Left ventricle myocardium inferior (tissue), 1 donor: ENCODE measurements around the gene INVS. TPM values are rescaled to one million over a fixed set of nuclear protein-coding genes. Genes with fewer than 3 reads are reported as not detected.

ENCODE experiments used
- DNase-seq: peaks from one replicate; pipeline ENCODE4 v3.0.0-alpha.2; 2020
- H3K27ac ChIP-seq: fragments of 200-600 bp; replicated peaks from 2 replicates; pipeline ENCODE4 v1.8.0; 2021
- H3K27me3 ChIP-seq: fragments of 200-600 bp; 2 replicates; pipeline ENCODE4 v1.8.0; 2021; ENCODE audit warnings: low read depth
- H3K36me3 ChIP-seq: fragments of 200-600 bp; 2 replicates; pipeline ENCODE4 v1.8.0; 2021
- H3K4me1 ChIP-seq: fragments of 200-600 bp; 2 replicates; pipeline ENCODE4 v1.8.0; 2021
- H3K4me3 ChIP-seq: fragments of 200-600 bp; 2 replicates; pipeline ENCODE4 v1.8.0; 2021; ENCODE audit warnings: mild to moderate bottlenecking, moderate library complexity
- H3K9me3 ChIP-seq: fragments of 200-600 bp; replicated peaks from 2 replicates; pipeline ENCODE4 v1.8.0; 2021
- CTCF ChIP-seq: fragments of 200-600 bp; IDR thresholded peaks from 2 replicates; pipeline ENCODE4 v1.8.0; 2021; ENCODE audit warnings: antibody characterized with exemption, mild to moderate bottlenecking, borderline replicate concordance
- intact Hi-C: fragments of 100-400 bp; cut with micrococcal nuclease; formaldehyde crosslinking; loops from one replicate; pipeline ENCODE4 v1.11.0; 2022
- long read RNA-seq: library from polyadenylated mRNA; unstranded; transcript quantifications from one replicate; pipeline ENCODE4 v2.0.0, GENCODE V29; 2021
- total RNA-seq: library from RNA; stranded (reverse); fragmentation: NEBNext Ultra II Directional; extraction: Animal tissue kit (Norgen Biotek cat#: 25700); gene quantifications from one replicate; pipeline ENCODE4 v1.2.1, GENCODE V29; 2021
- donor health status: DM: no; HTN: yes; CAD: no; lungs with severe emphysema.

Gene INVS
- total RNA-seq, result 6.7 TPM
- long read RNA-seq, partial matches to known transcripts, result 0 of 5 reads
- long read RNA-seq, other reads (novel, unspliced or antisense), result 1 of 5 reads

- H3K36me3 ChIP-seq, result peaks cover 8% of the 10 kb centered on the region
- peaks cover 55% of the 10 kb centered on the region for H3K4me1 ChIP-seq
- peak within 1 kb of the TSS; percentile 81 for H3K4me3 ChIP-seq
- no peaks in the 10 kb centered on the region for H3K9me3 ChIP-seq
- intact Hi-C loops, result no loop called here
- peak; percentile 99 for DNase-seq
- H3K27me3 ChIP-seq, result no peaks in the 10 kb centered on the region
- H3K27ac ChIP-seq, result peak within 1 kb of the TSS; percentile 91
- TF ChIP-seq CTCF, result no peak
Observed at GRCh38 chr9:100098887-100099721, at the start of gene INVS, which contains the start of gene ERP44. Gene INVS (plus strand): TSS chr9:100099243. CDS start chr9:100104522, 5,279 bp downstream. Gene ERP44 (minus strand): TSS chr9:100099000. CDS start chr9:100098840, 160 bp downstream.

- TF ChIP-seq CTCF, result no peak
- no peak overlapping the region for H3K4me3 ChIP-seq
- H3K27ac ChIP-seq, result no peak overlapping the region
- no peaks in the 10 kb centered on the region for H3K4me1 ChIP-seq
- intact Hi-C loops, result no loop called here
- no peak for DNase-seq
- no peaks in the 10 kb centered on the region for H3K27me3 ChIP-seq
- H3K9me3 ChIP-seq, result peaks cover 8% of the 10 kb centered on the region
- peaks cover 17% of the 10 kb centered on the region for H3K36me3 ChIP-seq
Observed at GRCh38 chr9:100049551-100049950, 49.5 kb upstream of the INVS start.

- intact Hi-C loops, result no loop called here
Observed at GRCh38 chr9:100052375-100052774, 46.7 kb upstream of the INVS start.

GRCh38 chr9:100056561-100056960 is 42.5 kb upstream of the INVS start:
- TF ChIP-seq CTCF, result no peak
- Histone ChIP-seq H3K9me3 (no peaks in the 10 kb centered on the region), H3K27me3 (no peaks in the 10 kb centered on the region), H3K36me3 (peaks cover 23% of the 10 kb centered on the region), H3K4me3 (no peak overlapping the region), H3K27ac (no peak overlapping the region), H3K4me1 (peaks cover 5% of the 10 kb centered on the region)
- intact Hi-C loops, result no loop called here
- DNase-seq, result no peak

More at GRCh38 chr9:100052375-100052774, 46.7 kb upstream of the INVS start:
- Histone ChIP-seq H3K27me3 (no peaks in the 10 kb centered on the region), H3K27ac (no peak overlapping the region), H3K4me3 (no peak overlapping the region), H3K9me3 (no peaks in the 10 kb centered on the region), H3K36me3 (peaks cover 17% of the 10 kb centered on the region), H3K4me1 (peaks cover 5% of the 10 kb centered on the region)
- no peak for TF ChIP-seq CTCF
- DNase-seq, result no peak

GRCh38 chr9:100057624-100058023 is 41.4 kb upstream of the INVS start:
- intact Hi-C loops, result no loop called here
- Histone ChIP-seq H3K4me3 (no peak overlapping the region), H3K27me3 (no peaks in the 10 kb centered on the region), H3K27ac (no peak overlapping the region), H3K36me3 (peaks cover 16% of the 10 kb centered on the region), H3K4me1 (peaks cover 5% of the 10 kb centered on the region), H3K9me3 (no peaks in the 10 kb centered on the region)
- TF ChIP-seq CTCF, result no peak
- DNase-seq, result no peak
